K562 (cell line): ENCODE data around the gene YIPF2. TPM values are rescaled to one million over a fixed set of nuclear protein-coding genes. Genes with fewer than 3 reads are reported as not detected.

Source experiments
- ATAC-seq: fragments of 200-7000 bp; cut with Tn5 transposase; 3 replicates; pipeline ENCODE4 v1.9.1; 2020; ENCODE audit warnings: moderate library complexity
- BruUV-seq: library from RNA; stranded (reverse); fragments of 400-500 nt; replicated peaks from 2 replicates; lab custom pipeline; 2021; lab: Mats Ljungman, UMichigan
- CTCF ChIA-PET: fragments of 300-600 bp; formaldehyde crosslinking; extraction: SDS; loops from one replicate; lab custom pipeline; 2021; ENCODE audit warnings: low intra/inter-chr PET ratio; lab: Yijun Ruan, JAX
- POLR2A ChIA-PET: fragments of 300-600, 350-650 bp; sonication (Branson Sonifier 250); formaldehyde crosslinking; extraction: SDS; loops from one replicate; lab custom pipeline; 2021; ENCODE audit warnings: antibody characterized with exemption, inconsistent platforms; lab: Yijun Ruan, JAX
- DNase-seq, 4 experiments: peaks; one replicate each; pipeline versions ENCODE4 v3.0.0 to v3.0.0-alpha.2; 2011 to 2018; ENCODE audit warnings: low spot score in 3 of 4, mixed read lengths in 3 of 4; ENCODE audit errors: extremely low read depth in 1 of 4
- FAIRE-seq: peaks from 2 replicates; lab custom pipeline; 2011; peaks lifted over from hg19 to GRCh38; lab: Jason Lieb, UNC
- H2AFZ ChIP-seq: 2 replicates; pipeline ENCODE4 v1.6.0; 2011; ENCODE audit warnings: low read depth, low read length, control low read depth, inconsistent platforms
- H3K27ac ChIP-seq: fragments of 200-600 bp; 3 replicates; pipeline ENCODE4 v1.8.0; 2011; ENCODE audit warnings: low read depth, mild to moderate bottlenecking, control low read depth, inconsistent platforms, low read length, moderate library complexity, mixed read lengths; ENCODE audit errors: extremely low read depth
- H3K27me3 ChIP-seq, 2 experiments: fragments of 300-600 bp in 1 of 2; 2 replicates in 1 of 2; 3 replicates in 1 of 2; pipeline versions ENCODE4 v1.6.0 to v1.8.0; 2011; ENCODE audit warnings: inconsistent platforms in 2 of 2, low read length in 2 of 2, mild to moderate bottlenecking in 1 of 2, mixed read lengths in 1 of 2, moderate library complexity in 1 of 2; ENCODE audit not compliant: control insufficient read depth in 2 of 2, insufficient read depth in 2 of 2
- H3K36me3 ChIP-seq: fragments of 300-600 bp; 3 replicates; pipeline ENCODE4 v1.8.0; 2011; ENCODE audit warnings: mild to moderate bottlenecking, low read length, inconsistent platforms; ENCODE audit not compliant: control insufficient read depth, insufficient read depth
- H3K4me1 ChIP-seq, 2 experiments: fragments of 200-600 bp in 1 of 2; replicated peaks in 1 of 2; 2 replicates in 1 of 2; 3 replicates in 1 of 2; pipeline versions ENCODE4 v1.5.1 to v1.8.0; 2011; ENCODE audit warnings: inconsistent platforms in 2 of 2, low read length in 2 of 2, mild to moderate bottlenecking in 1 of 2, mixed read lengths in 1 of 2, moderate library complexity in 1 of 2; ENCODE audit not compliant: control insufficient read depth in 2 of 2, insufficient read depth in 2 of 2
- H3K4me2 ChIP-seq: 2 replicates; pipeline ENCODE4 v1.6.1; 2011; ENCODE audit warnings: low read length, control low read depth, inconsistent platforms, mixed read lengths; ENCODE audit not compliant: insufficient read depth
- H3K4me3 ChIP-seq: fragments of 200-600 bp; sonication (generic), shearing (Covaris generic); 2 replicates; pipeline ENCODE4 v1.5.1; 2016; ENCODE audit warnings: control low read depth, inconsistent platforms
- H3K79me2 ChIP-seq: fragments of 200-600 bp; 3 replicates; pipeline ENCODE4 v1.8.0; 2011; ENCODE audit warnings: low read length, inconsistent platforms; ENCODE audit not compliant: control insufficient read depth, insufficient read depth
- H3K9ac ChIP-seq, 2 experiments: 2 replicates each; pipeline versions ENCODE4 v1.6.0 to v1.6.1; 2011; ENCODE audit warnings: low read depth in 2 of 2, low read length in 2 of 2, control low read depth in 1 of 2, inconsistent platforms in 1 of 2, mild to moderate bottlenecking in 1 of 2, mixed read lengths in 1 of 2; ENCODE audit not compliant: insufficient read depth in 1 of 2
- H3K9me1 ChIP-seq: one replicate; pipeline ENCODE4 v1.6.0; 2011; ENCODE audit warnings: inconsistent platforms, mild to moderate bottlenecking, low read length, moderate library complexity; ENCODE audit not compliant: control insufficient read depth, insufficient read depth
- H3K9me3 ChIP-seq: replicated peaks from 2 replicates; pipeline ENCODE4 v1.5.1; 2011; ENCODE audit warnings: low read depth, low read length, inconsistent platforms; ENCODE audit not compliant: control insufficient read depth, insufficient read depth
- H4K20me1 ChIP-seq: replicated peaks from 2 replicates; pipeline ENCODE4 v1.6.1; 2011; ENCODE audit warnings: low read length, inconsistent platforms, mixed read lengths; ENCODE audit not compliant: control insufficient read depth, insufficient read depth
- CBFA2T3 ChIP-seq: fragments of 450-650 bp; IDR thresholded peaks from 2 replicates; pipeline ENCODE4 v1.6.1; 2017
- CXXC5 ChIP-seq: fragments of 250-450 bp; sonication (Bioruptor Pico); IDR thresholded peaks from 2 replicates; pipeline ENCODE4 v1.8.0; 2022; ENCODE audit warnings: inconsistent platforms, mild to moderate bottlenecking, moderate library complexity
- GATA2 ChIP-seq: sonication (generic); formaldehyde crosslinking; IDR thresholded peaks from 2 replicates; pipeline ENCODE4 v1.4.0; 2020; ENCODE audit warnings: mild to moderate bottlenecking, missing genetic modification reagents
- HDAC1 ChIP-seq, 2 experiments: fragments of 450-650 bp; IDR thresholded peaks; 2 replicates each; pipeline ENCODE4 v1.6.1; 2016 to 2017; ENCODE audit warnings: inconsistent platforms in 1 of 2, mild to moderate bottlenecking in 1 of 2, moderate library complexity in 1 of 2
- HMG20A ChIP-seq: fragments of 450-650 bp; formaldehyde crosslinking; conservative IDR thresholded peaks from 2 replicates; pipeline ENCODE4 v1.4.0; 2020; ENCODE audit warnings: mild to moderate bottlenecking, mixed read lengths
- HNRNPL ChIP-seq: fragments of 200-400 bp; formaldehyde crosslinking; IDR thresholded peaks from 2 replicates; pipeline ENCODE4 v1.6.1; 2017; ENCODE audit warnings: low read depth, mild to moderate bottlenecking, low read length
- ILK ChIP-seq: fragments of 450-650 bp; IDR thresholded peaks from 2 replicates; pipeline ENCODE4 v1.6.1; 2016; ENCODE audit warnings: missing genetic modification characterization, low read depth, mild to moderate bottlenecking, missing compliant biosample characterization, moderate library complexity, borderline replicate concordance
- LARP7 ChIP-seq: fragments of 450-650 bp; IDR thresholded peaks from 2 replicates; pipeline ENCODE4 v1.6.1; 2016
- MTA3 ChIP-seq: fragments of 450-650 bp; formaldehyde crosslinking; IDR thresholded peaks from 2 replicates; pipeline ENCODE4 v1.6.1; 2017; ENCODE audit warnings: mild to moderate bottlenecking, borderline replicate concordance
- NCOA1 ChIP-seq: fragments of 450-650 bp; IDR thresholded peaks from 2 replicates; pipeline ENCODE4 v1.6.1; 2016; ENCODE audit warnings: low read depth
- PHB2 ChIP-seq: fragments of 450-650 bp; IDR thresholded peaks from 2 replicates; pipeline ENCODE4 v1.6.1; 2017; ENCODE audit warnings: low read depth
- SAFB ChIP-seq: fragments of 200-400 bp; formaldehyde crosslinking; IDR thresholded peaks from 2 replicates; pipeline ENCODE4 v1.6.1; 2017; ENCODE audit warnings: low read depth, low read length, borderline replicate concordance
- TOE1 ChIP-seq, 2 experiments: fragments of 450-650 bp in 1 of 2; sonication (generic) in 1 of 2; formaldehyde crosslinking in 1 of 2; IDR thresholded peaks; 2 replicates each; pipeline versions ENCODE4 v1.7.1 to v1.8.0; 2016 to 2022; ENCODE audit warnings: borderline replicate concordance in 2 of 2, mild to moderate bottlenecking in 2 of 2, antibody characterized with exemption in 1 of 2, inconsistent platforms in 1 of 2, low read depth in 1 of 2, missing genetic modification reagents in 1 of 2, moderate library complexity in 1 of 2
- ZNF507 ChIP-seq: conservative IDR thresholded peaks from 2 replicates; pipeline ENCODE4 v1.6.1; 2017; ENCODE audit warnings: missing genetic modification characterization, missing compliant biosample characterization
- ZNF695 ChIP-seq: fragments of 450-650 bp; formaldehyde crosslinking; IDR thresholded peaks from 2 replicates; pipeline ENCODE4 v1.4.0; 2020; ENCODE audit warnings: mild to moderate bottlenecking, moderate library complexity
- ZSCAN29 ChIP-seq: fragments of 450-650 bp; IDR thresholded peaks from 2 replicates; pipeline ENCODE4 v1.6.1; 2017
- WGBS: fragments of 100-300 bp; shearing (Covaris generic); methylation state at CpG from one replicate; pipeline ENCODE4 v1.1.6; 2016; ENCODE audit warnings: low coverage, mixed read lengths; ENCODE audit not compliant: insufficient coverage; ENCODE audit errors: missing lambda C conversion rate; 5-methylcytosine and 5-hydroxymethylcytosine counted together
- in situ Hi-C: fragments of 300-500 bp; cut with MboI; formaldehyde crosslinking; loops from 4 replicates; pipeline ENCODE4 v1.15.0; 2018; ENCODE audit warnings: inconsistent platforms, mixed read lengths
- intact Hi-C: fragments of 100-400 bp; cut with micrococcal nuclease; formaldehyde crosslinking; loops from 2 replicates; pipeline ENCODE4 v1.14.2; 2022
- polyA plus RNA-seq, 8 experiments: library from polyadenylated mRNA; depleted of rRNA in 4 of 8; stranded (reverse) in 5 of 8; unstranded in 3 of 8; fragments of >200 nt; fragmentation: Nextera tagmentation in 2 of 8; fragmentation: Illumina TruSeq in 1 of 8; extraction: Ambion mirVana in 2 of 8; extraction: Trizol in 1 of 8; gene quantifications; 2 replicates each; pipeline versions ENCODE4 v1.2.1 to v1.2.3, GENCODE V29; 2011 to 2014; ENCODE audit warnings: inconsistent platforms in 1 of 8, missing spikeins in 1 of 8
- total RNA-seq, 7 experiments: library from RNA; depleted of rRNA in 6 of 7; stranded (reverse); fragments of >200 nt in 6 of 7; fragmentation: Illumina TruSeq in 2 of 7; extraction: Trizol in 2 of 7; gene quantifications; 2 replicates each; pipeline versions ENCODE4 v1.2.1 to v1.2.3, GENCODE V29; 2011 to 2021; ENCODE audit warnings: low replicate concordance in 1 of 7
- TF ChIP-seq, protein P1 (sequence below): fragments of 450-650 bp; IDR thresholded peaks from 2 replicates; pipeline ENCODE4 v1.6.1; 2016; ENCODE audit warnings: missing biosample characterization, missing genetic modification characterization
- TF ChIP-seq, protein P2 (sequence below): fragments of 450-650 bp; IDR thresholded peaks from 2 replicates; pipeline ENCODE4 v1.7.0; 2016; ENCODE audit warnings: borderline replicate concordance
- TF ChIP-seq, protein P3 (sequence below): fragments of 250-450 bp; sonication (Bioruptor Pico); IDR thresholded peaks from 2 replicates; pipeline ENCODE4 v1.4.0; 2020; ENCODE audit warnings: mild to moderate bottlenecking, moderate library complexity, borderline replicate concordance

Gene YIPF2
- total and polyA plus RNA-seq, 9 of the 15 experiments (the other 6 are each of a cell fraction or from before 2014, with no cell fraction given), result 1.3 to 65.2 (median 31.6) TPM

DNA sequence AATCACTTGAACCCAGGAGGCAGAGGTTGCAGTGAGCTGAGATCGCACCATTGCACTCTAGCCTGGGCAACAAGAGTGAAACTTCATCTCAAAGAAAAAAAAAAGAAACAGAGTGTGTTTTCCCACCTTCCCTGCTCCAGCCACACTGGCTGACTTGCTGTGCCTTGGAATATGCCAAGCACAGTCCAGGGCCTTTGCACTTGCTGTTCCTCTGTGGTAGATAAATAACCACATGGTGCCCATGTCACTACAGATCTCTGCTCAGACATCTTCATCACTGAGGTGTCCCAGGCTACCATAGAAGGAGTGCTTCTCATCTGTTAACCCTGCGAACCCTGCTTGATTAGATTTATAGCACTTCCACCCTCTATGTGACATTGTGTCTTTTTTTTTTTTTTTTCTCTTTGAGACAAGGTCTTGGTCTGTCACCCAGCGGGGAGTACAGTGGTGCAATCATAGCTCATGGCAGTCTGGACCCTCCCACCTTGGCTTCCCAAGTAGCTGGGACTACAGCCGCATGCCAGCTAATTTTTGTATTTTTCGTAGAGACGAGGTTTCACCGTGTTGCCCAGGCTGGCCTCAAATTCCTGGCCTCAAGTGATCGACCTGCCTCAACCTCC is 42.8 kb upstream of the YIPF2 start:
- Histone ChIP-seq H2AFZ (no peak overlapping the region), H3K9me1 (peaks cover 4% of the 10 kb centered on the region), H3K9ac (no peak overlapping the region), H3K4me3 (no peak overlapping the region), H4K20me1 (peaks cover 27% of the 10 kb centered on the region), H3K36me3 (peaks cover 20% of the 10 kb centered on the region; the same call in 2 of the 3 replicates), H3K27ac (no peak overlapping the region), H3K4me2 (no peak overlapping the region), H3K9me3 (no peaks in the 10 kb centered on the region; the same call in 1 of the 2 replicates), H3K79me2 (peaks cover 90% of the 10 kb centered on the region), H3K4me1 (peaks cover 11 to 20% of the 10 kb centered on the region in 2 experiments), H3K27me3 (no peaks in the 10 kb centered on the region)
- no TSS peak for BruUV-seq
- ChIA-PET POLR2A (interaction anchor here (0.6 to 2.0 kb wide), 2 partner anchors 8 to 10 kb away, joined by 3 to 4 read pairs; partner anchors contain the start of gene SMARCA4), CTCF (no interaction called here)
- no peak for FAIRE-seq
- intact Hi-C loops, result no loop called here
- no peak for ATAC-seq
- in situ Hi-C loops, result no loop called here
- 72% methylated on average over 5 of the region's 8 CpGs for WGBS
- DNase-seq, result no peak
- TF ChIP-seq ZNF695, result no peak
- TF ChIP-seq ILK (tag), result no peak
- no peak for TF ChIP-seq LARP7
- no peak for TF ChIP-seq CBFA2T3
- no peak for TF ChIP-seq CXXC5 (CRISPR knock-in tag)
- TF ChIP-seq SAFB, result no peak
- TF ChIP-seq, protein P1, sequence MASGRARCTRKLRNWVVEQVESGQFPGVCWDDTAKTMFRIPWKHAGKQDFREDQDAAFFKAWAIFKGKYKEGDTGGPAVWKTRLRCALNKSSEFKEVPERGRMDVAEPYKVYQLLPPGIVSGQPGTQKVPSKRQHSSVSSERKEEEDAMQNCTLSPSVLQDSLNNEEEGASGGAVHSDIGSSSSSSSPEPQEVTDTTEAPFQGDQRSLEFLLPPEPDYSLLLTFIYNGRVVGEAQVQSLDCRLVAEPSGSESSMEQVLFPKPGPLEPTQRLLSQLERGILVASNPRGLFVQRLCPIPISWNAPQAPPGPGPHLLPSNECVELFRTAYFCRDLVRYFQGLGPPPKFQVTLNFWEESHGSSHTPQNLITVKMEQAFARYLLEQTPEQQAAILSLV (tag), result no peak
- TF ChIP-seq TOE1 (IDR thresholded peaks at IDR 0.05; ENCODE audit: borderline replicate concordance), result no peak
- no peak for TF ChIP-seq TOE1 (CRISPR knock-in tag; IDR thresholded peaks at IDR 0.05; ENCODE audit: borderline replicate concordance, low read depth)
- TF ChIP-seq ZSCAN29, result no peak
- TF ChIP-seq PHB2, result no peak
- no peak for TF ChIP-seq GATA2 (CRISPR knock-in tag)
- no peak for TF ChIP-seq HMG20A (CRISPR knock-in tag)
- TF ChIP-seq, protein P2, sequence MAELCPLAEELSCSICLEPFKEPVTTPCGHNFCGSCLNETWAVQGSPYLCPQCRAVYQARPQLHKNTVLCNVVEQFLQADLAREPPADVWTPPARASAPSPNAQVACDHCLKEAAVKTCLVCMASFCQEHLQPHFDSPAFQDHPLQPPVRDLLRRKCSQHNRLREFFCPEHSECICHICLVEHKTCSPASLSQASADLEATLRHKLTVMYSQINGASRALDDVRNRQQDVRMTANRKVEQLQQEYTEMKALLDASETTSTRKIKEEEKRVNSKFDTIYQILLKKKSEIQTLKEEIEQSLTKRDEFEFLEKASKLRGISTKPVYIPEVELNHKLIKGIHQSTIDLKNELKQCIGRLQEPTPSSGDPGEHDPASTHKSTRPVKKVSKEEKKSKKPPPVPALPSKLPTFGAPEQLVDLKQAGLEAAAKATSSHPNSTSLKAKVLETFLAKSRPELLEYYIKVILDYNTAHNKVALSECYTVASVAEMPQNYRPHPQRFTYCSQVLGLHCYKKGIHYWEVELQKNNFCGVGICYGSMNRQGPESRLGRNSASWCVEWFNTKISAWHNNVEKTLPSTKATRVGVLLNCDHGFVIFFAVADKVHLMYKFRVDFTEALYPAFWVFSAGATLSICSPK, result no peak
- no peak for TF ChIP-seq HNRNPL
- TF ChIP-seq NCOA1, result no peak
- TF ChIP-seq HDAC1 (IDR thresholded peaks at IDR 0.05), result no peak
- TF ChIP-seq ZNF507 (tag), result no peak
- TF ChIP-seq MTA3, result no peak
- TF ChIP-seq, protein P3, sequence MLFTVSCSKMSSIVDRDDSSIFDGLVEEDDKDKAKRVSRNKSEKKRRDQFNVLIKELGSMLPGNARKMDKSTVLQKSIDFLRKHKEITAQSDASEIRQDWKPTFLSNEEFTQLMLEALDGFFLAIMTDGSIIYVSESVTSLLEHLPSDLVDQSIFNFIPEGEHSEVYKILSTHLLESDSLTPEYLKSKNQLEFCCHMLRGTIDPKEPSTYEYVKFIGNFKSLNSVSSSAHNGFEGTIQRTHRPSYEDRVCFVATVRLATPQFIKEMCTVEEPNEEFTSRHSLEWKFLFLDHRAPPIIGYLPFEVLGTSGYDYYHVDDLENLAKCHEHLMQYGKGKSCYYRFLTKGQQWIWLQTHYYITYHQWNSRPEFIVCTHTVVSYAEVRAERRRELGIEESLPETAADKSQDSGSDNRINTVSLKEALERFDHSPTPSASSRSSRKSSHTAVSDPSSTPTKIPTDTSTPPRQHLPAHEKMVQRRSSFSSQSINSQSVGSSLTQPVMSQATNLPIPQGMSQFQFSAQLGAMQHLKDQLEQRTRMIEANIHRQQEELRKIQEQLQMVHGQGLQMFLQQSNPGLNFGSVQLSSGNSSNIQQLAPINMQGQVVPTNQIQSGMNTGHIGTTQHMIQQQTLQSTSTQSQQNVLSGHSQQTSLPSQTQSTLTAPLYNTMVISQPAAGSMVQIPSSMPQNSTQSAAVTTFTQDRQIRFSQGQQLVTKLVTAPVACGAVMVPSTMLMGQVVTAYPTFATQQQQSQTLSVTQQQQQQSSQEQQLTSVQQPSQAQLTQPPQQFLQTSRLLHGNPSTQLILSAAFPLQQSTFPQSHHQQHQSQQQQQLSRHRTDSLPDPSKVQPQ, result no peak
